H1 (cell line): ENCODE data around the gene SLC39A9. TPM values are rescaled to one million over a fixed set of nuclear protein-coding genes. Genes with fewer than 3 reads are reported as not detected.

Experiments used
- CTCF ChIA-PET: fragments of 300-600 bp; sonication (Branson Sonifier 250); formaldehyde crosslinking; loops from one replicate; lab custom pipeline; 2021; ENCODE audit not compliant: partially characterized antibody; lab: Charles Lee
- POLR2A ChIA-PET: fragments of 300-600 bp; sonication (Branson Sonifier 250); formaldehyde crosslinking; loops from one replicate; lab custom pipeline; 2021; ENCODE audit warnings: inconsistent platforms; ENCODE audit not compliant: partially characterized antibody; lab: Charles Lee
- DNase-seq, 2 experiments: peaks; one replicate each; pipeline versions ENCODE4 v3.0.0 to v3.0.0-alpha.2; 2010 to 2022; ENCODE audit warnings: low spot score in 2 of 2, low read depth in 1 of 2, mixed read lengths in 1 of 2
- FAIRE-seq: peaks from 2 replicates; lab custom pipeline; 2011; peaks lifted over from hg19 to GRCh38; lab: Jason Lieb, UNC
- H2AFZ ChIP-seq: 2 replicates; pipeline ENCODE4 v1.8.1; 2012; ENCODE audit warnings: low read length, inconsistent platforms
- H2AK5ac ChIP-seq: 2 replicates; pipeline ENCODE4 v1.6.1; 2013; ENCODE audit warnings: low read depth, low read length
- H2BK120ac ChIP-seq: replicated peaks from 2 replicates; pipeline ENCODE3; 2013; ENCODE audit warnings: low read depth, low read length, inconsistent platforms
- H2BK12ac ChIP-seq: 2 replicates; pipeline ENCODE4 v1.6.1; 2013; ENCODE audit warnings: low read depth, low read length
- H2BK15ac ChIP-seq: 2 replicates; pipeline ENCODE4 v1.6.1; 2013; ENCODE audit warnings: low read length
- H2BK20ac ChIP-seq: 2 replicates; pipeline ENCODE4 v1.6.1; 2013; ENCODE audit warnings: low read length
- H2BK5ac ChIP-seq: 2 replicates; pipeline ENCODE4 v1.6.1; 2013; ENCODE audit warnings: low read depth, low read length
- H3K14ac ChIP-seq: 2 replicates; pipeline ENCODE4 v1.6.1; 2013; ENCODE audit warnings: inconsistent platforms; ENCODE audit not compliant: insufficient read length
- H3K18ac ChIP-seq: 2 replicates; pipeline ENCODE4 v1.6.1; 2013; ENCODE audit warnings: low read length; ENCODE audit errors: extremely low read depth
- H3K23ac ChIP-seq: 2 replicates; pipeline ENCODE4 v1.6.1; 2013; ENCODE audit warnings: inconsistent platforms; ENCODE audit not compliant: insufficient read length
- H3K23me2 ChIP-seq: 2 replicates; pipeline ENCODE4 v1.6.1; 2013; ENCODE audit warnings: low read depth, low read length
- H3K27ac ChIP-seq: 2 replicates; pipeline ENCODE4 v1.6.1; 2011; ENCODE audit warnings: low read depth, low read length, inconsistent platforms
- H3K27me3 ChIP-seq, 4 experiments: replicated peaks in 1 of 4; 1 replicate in 1 of 4; 2 replicates in 3 of 4; pipeline versions ENCODE4 v1.6.1 to v1.8.1; 2011 to 2013; ENCODE audit warnings: low read length in 3 of 4, mild to moderate bottlenecking in 3 of 4, inconsistent platforms in 2 of 4, mixed read lengths in 2 of 4, moderate library complexity in 1 of 4; ENCODE audit not compliant: control insufficient read depth in 3 of 4, insufficient read depth in 3 of 4; ENCODE audit errors: extremely low read depth in 1 of 4
- H3K36me3 ChIP-seq, 4 experiments: 2 replicates each; pipeline versions ENCODE4 v1.6.1 to v1.8.1; 2011 to 2013; ENCODE audit warnings: mild to moderate bottlenecking in 4 of 4, low read length in 3 of 4, moderate library complexity in 2 of 4, control low read depth in 1 of 4, inconsistent platforms in 1 of 4; ENCODE audit not compliant: insufficient read depth in 4 of 4, control insufficient read depth in 2 of 4
- H3K4ac ChIP-seq: replicated peaks from 2 replicates; pipeline ENCODE3; 2013; ENCODE audit warnings: low read length, low read depth, mixed read lengths, inconsistent platforms; ENCODE audit not compliant: insufficient read length
- H3K4me1 ChIP-seq, 4 experiments: replicated peaks in 1 of 4; 1 replicate in 1 of 4; 2 replicates in 3 of 4; pipeline versions ENCODE4 v1.6.1 to v1.8.1; 2011 to 2013; ENCODE audit warnings: low read length in 3 of 4, inconsistent platforms in 2 of 4, mixed read lengths in 1 of 4; ENCODE audit not compliant: insufficient read depth in 4 of 4, control insufficient read depth in 3 of 4
- H3K4me2 ChIP-seq, 2 experiments: 2 replicates each; pipeline versions ENCODE4 v1.6.1 to v1.8.1; 2011 to 2013; ENCODE audit warnings: low read depth in 2 of 2, low read length in 2 of 2, control low read depth in 1 of 2, inconsistent platforms in 1 of 2, mild to moderate bottlenecking in 1 of 2; ENCODE audit not compliant: insufficient read depth in 1 of 2
- H3K4me3 ChIP-seq, 4 experiments: fragments of 200-600, 300-600 bp in 1 of 4; sonication (generic), shearing (Covaris generic), sonication (Bioruptor Twin) in 1 of 4; 2 replicates each; pipeline versions ENCODE4 v1.5.1 to v1.8.1; 2011 to 2016; ENCODE audit warnings: low read length in 4 of 4, low read depth in 3 of 4, control low read depth in 2 of 4, inconsistent platforms in 2 of 4, mild to moderate bottlenecking in 2 of 4, mixed read lengths in 1 of 4, moderate library complexity in 1 of 4; ENCODE audit not compliant: insufficient read depth in 2 of 4; ENCODE audit errors: extremely low read depth in 1 of 4
- H3K56ac ChIP-seq: replicated peaks from 2 replicates; pipeline ENCODE3; 2013; ENCODE audit warnings: low read depth, mild to moderate bottlenecking, mixed read lengths, low read length, inconsistent platforms; ENCODE audit not compliant: insufficient read length
- H3K79me1 ChIP-seq: 2 replicates; pipeline ENCODE4 v1.6.1; 2013; ENCODE audit warnings: low read depth, low read length, control low read depth
- H3K79me2 ChIP-seq, 2 experiments: 2 replicates each; pipeline versions ENCODE4 v1.6.1 to v1.8.1; 2012 to 2013; ENCODE audit warnings: low read length in 2 of 2, mild to moderate bottlenecking in 2 of 2, inconsistent platforms in 1 of 2; ENCODE audit not compliant: insufficient read depth in 2 of 2, control insufficient read depth in 1 of 2
- H3K9ac ChIP-seq, 4 experiments: replicated peaks in 1 of 4; 1 replicate in 1 of 4; 2 replicates in 3 of 4; pipeline versions ENCODE4 v1.6.1 to v1.8.1; 2011 to 2013; ENCODE audit warnings: low read depth in 3 of 4, low read length in 3 of 4, control low read depth in 2 of 4, mild to moderate bottlenecking in 2 of 4, moderate library complexity in 2 of 4, inconsistent platforms in 1 of 4; ENCODE audit errors: extremely low read depth in 1 of 4
- H3K9me3 ChIP-seq, 2 experiments: 2 replicates each; pipeline versions ENCODE4 v1.6.1 to v1.8.1; 2012 to 2013; ENCODE audit warnings: mild to moderate bottlenecking in 2 of 2, moderate library complexity in 2 of 2, control low read depth in 1 of 2, inconsistent platforms in 1 of 2, low read depth in 1 of 2, low read length in 1 of 2, mixed read lengths in 1 of 2; ENCODE audit not compliant: insufficient read depth in 2 of 2
- H4K20me1 ChIP-seq, 2 experiments: replicated peaks in 1 of 2; 2 replicates each; pipeline versions ENCODE3 to v1.8.1; 2011 to 2013; ENCODE audit warnings: inconsistent platforms in 2 of 2, low read length in 2 of 2, mild to moderate bottlenecking in 1 of 2; ENCODE audit not compliant: insufficient read depth in 2 of 2, control insufficient read depth in 1 of 2
- H4K5ac ChIP-seq: 2 replicates; pipeline ENCODE4 v1.6.1; 2013; ENCODE audit warnings: low read length, low read depth, mixed read lengths, inconsistent platforms; ENCODE audit not compliant: insufficient read length
- H4K8ac ChIP-seq: 2 replicates; pipeline ENCODE4 v1.8.0; 2013; ENCODE audit warnings: mild to moderate bottlenecking, moderate library complexity, low read length, inconsistent platforms; ENCODE audit not compliant: insufficient read depth; ENCODE audit errors: extremely low read depth
- H4K91ac ChIP-seq: replicated peaks from 2 replicates; pipeline ENCODE3; 2013; ENCODE audit warnings: low read length, mixed read lengths, inconsistent platforms; ENCODE audit not compliant: insufficient read length
- CBX5 ChIP-seq: fragments of 300-800, 300-1000 bp; sonication (generic); IDR thresholded peaks from 2 replicates; pipeline ENCODE4 v1.7.1; 2016; ENCODE audit warnings: antibody characterized with exemption, low read length, low read depth
- RFX5 ChIP-seq: IDR thresholded peaks from 2 replicates; pipeline ENCODE4 v1.6.1; 2011; ENCODE audit warnings: low read depth, low read length, improper control_type of control experiment, borderline replicate concordance
- SIX5 ChIP-seq: IDR thresholded peaks from 2 replicates; pipeline ENCODE4 v1.6.1; 2011; ENCODE audit warnings: mild to moderate bottlenecking, low read depth, low read length
- SP2 ChIP-seq: IDR thresholded peaks from 2 replicates; pipeline ENCODE4 v1.6.1; 2012; ENCODE audit warnings: mild to moderate bottlenecking, low read length, inconsistent platforms
- YY1 ChIP-seq: IDR thresholded peaks from 2 replicates; pipeline ENCODE4 v1.6.1; 2011; ENCODE audit warnings: low read depth, mild to moderate bottlenecking, low read length
- WGBS, 2 experiments: shearing (Covaris generic) in 1 of 2; methylation state at CpG; one replicate each; pipeline versions ENCODE4 v1.1.6 to v1.1.7; 2013 to 2015; ENCODE audit warnings: low lambda C conversion rate in 2 of 2, mixed read lengths in 2 of 2, inconsistent platforms in 1 of 2, low coverage in 1 of 2, missing lambda C conversion rate in 1 of 2; ENCODE audit not compliant: insufficient replicate concordance in 2 of 2, insufficient coverage in 1 of 2, insufficient read length in 1 of 2; ENCODE audit errors: extremely low coverage in 1 of 2, missing lambda C conversion rate in 1 of 2; 5-methylcytosine and 5-hydroxymethylcytosine counted together
- polyA plus RNA-seq, 7 experiments: library from polyadenylated mRNA; depleted of rRNA in 3 of 7; stranded (reverse) in 5 of 7; unstranded in 2 of 7; fragments of >200 nt in 5 of 7; fragments of 200-250 nt in 2 of 7; gene quantifications; 1 replicate in 5 of 7; 2 replicates in 1 of 7; 4 replicates in 1 of 7; pipeline versions ENCODE4 v1.2.1 to v1.2.3, GENCODE V29; 2011 to 2013; ENCODE audit warnings: missing spikeins in 2 of 7, mixed read lengths in 2 of 7
- total RNA-seq: library from RNA; stranded (reverse); fragmentation: NEBNext Ultra II Directional; extraction: Animal tissue kit (Norgen Biotek cat#: 25700); gene quantifications from 2 replicates; pipeline ENCODE4 v1.2.1, GENCODE V29; 2021
- TF ChIP-seq, protein P1 (sequence below): IDR thresholded peaks from 2 replicates; pipeline ENCODE4 v1.6.1; 2012; ENCODE audit warnings: low read length, inconsistent platforms
- TF ChIP-seq, protein P2 (sequence below): IDR thresholded peaks from 2 replicates; pipeline ENCODE4 v1.6.1; 2011; ENCODE audit warnings: low read depth, mild to moderate bottlenecking, low read length; ENCODE audit not compliant: insufficient read depth

The SLC39A9 gene
- total and polyA plus RNA-seq, 2 of the 8 experiments (the other 6 are each of a cell fraction or from before 2014, with no cell fraction given): 31.0 to 44.2 TPM

DNA sequence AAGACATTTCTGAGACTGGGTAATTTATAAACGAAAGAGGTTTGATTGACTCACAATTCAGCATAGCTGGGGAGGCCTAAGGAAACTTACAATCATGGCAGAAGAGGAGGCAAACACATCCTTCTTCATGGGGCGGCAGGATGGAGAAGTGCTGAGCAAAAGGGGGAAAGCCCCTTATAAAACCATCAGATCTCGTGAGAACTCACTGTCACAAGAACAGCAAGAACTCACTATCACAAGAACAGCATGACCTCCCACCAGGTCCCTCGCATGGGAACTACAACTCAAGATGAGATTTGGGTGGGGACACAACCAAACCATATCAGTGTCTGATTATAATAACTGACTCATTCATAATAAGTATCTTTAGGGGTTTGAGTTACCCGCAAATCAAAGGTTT lies 6.4 kb downstream of the SLC39A9 start:
- Histone ChIP-seq H2BK12ac (no peak overlapping the region), H3K36me3 (no peaks in the 10 kb centered on the region), H3K4me2 (no peak overlapping the region), H3K23me2 (no peaks in the 10 kb centered on the region), H3K27ac (no peak overlapping the region), H4K20me1 (peaks cover 0 to 4% of the 10 kb centered on the region in 2 experiments), H3K4ac (no peak overlapping the region), H2BK5ac (no peak overlapping the region), H3K23ac (no peak overlapping the region), H3K18ac (no peak overlapping the region), H3K27me3 (no peaks in the 10 kb centered on the region), H3K4me3 (no peak overlapping the region), H3K14ac (no peak overlapping the region), H2AFZ (no peak overlapping the region), H3K56ac (no peak overlapping the region), H3K9me3 (no peaks in the 10 kb centered on the region), H2BK15ac (no peak overlapping the region), H3K79me1 (peaks cover 4% of the 10 kb centered on the region; the same call in 1 of the 2 replicates), H2AK5ac (no peak overlapping the region), H4K8ac (no peak overlapping the region), H2BK120ac (no peak overlapping the region), H3K79me2 (peaks cover 4 to 67% of the 10 kb centered on the region in 2 experiments), H4K91ac (no peak overlapping the region), H2BK20ac (no peak overlapping the region), H3K9ac (no peak overlapping the region), H4K5ac (no peak overlapping the region), H3K4me1 (no peaks in the 10 kb centered on the region)
- 85% methylated on average over 5 of the region's 5 CpGs; no CpG with 5 or more reads in 1 of the 2 experiments for WGBS, 2 experiments
- CTCF ChIA-PET: interaction anchor here (2.0 kb wide), 1 partner anchor 55 kb away, joined by 8 read pairs; no protein-coding TSS in a partner anchor
- POLR2A ChIA-PET: interaction anchor here (1.1 to 1.4 kb wide), 3 partner anchors 18 to 38 kb away, joined by 3 to 4 read pairs (median 3); no protein-coding TSS in a partner anchor
- FAIRE-seq (no peak), DNase-seq (no peak)
- TF ChIP-seq SIX5 (no peak), SP2 (no peak), CBX5 (no peak), YY1 (no peak), RFX5 (no peak)
- TF ChIP-seq, protein P1, sequence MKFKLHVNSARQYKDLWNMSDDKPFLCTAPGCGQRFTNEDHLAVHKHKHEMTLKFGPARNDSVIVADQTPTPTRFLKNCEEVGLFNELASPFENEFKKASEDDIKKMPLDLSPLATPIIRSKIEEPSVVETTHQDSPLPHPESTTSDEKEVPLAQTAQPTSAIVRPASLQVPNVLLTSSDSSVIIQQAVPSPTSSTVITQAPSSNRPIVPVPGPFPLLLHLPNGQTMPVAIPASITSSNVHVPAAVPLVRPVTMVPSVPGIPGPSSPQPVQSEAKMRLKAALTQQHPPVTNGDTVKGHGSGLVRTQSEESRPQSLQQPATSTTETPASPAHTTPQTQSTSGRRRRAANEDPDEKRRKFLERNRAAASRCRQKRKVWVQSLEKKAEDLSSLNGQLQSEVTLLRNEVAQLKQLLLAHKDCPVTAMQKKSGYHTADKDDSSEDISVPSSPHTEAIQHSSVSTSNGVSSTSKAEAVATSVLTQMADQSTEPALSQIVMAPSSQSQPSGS: no peak
- TF ChIP-seq, protein P2, sequence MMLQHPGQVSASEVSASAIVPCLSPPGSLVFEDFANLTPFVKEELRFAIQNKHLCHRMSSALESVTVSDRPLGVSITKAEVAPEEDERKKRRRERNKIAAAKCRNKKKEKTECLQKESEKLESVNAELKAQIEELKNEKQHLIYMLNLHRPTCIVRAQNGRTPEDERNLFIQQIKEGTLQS: no peak
